ENCODE measurements around the gene RPS21.

RPS21 gene

GRCh38 chr20:62400541-62400940 is 13.6 kb downstream of the RPS21 start:
- TF ChIP-seq, protein P1, sequence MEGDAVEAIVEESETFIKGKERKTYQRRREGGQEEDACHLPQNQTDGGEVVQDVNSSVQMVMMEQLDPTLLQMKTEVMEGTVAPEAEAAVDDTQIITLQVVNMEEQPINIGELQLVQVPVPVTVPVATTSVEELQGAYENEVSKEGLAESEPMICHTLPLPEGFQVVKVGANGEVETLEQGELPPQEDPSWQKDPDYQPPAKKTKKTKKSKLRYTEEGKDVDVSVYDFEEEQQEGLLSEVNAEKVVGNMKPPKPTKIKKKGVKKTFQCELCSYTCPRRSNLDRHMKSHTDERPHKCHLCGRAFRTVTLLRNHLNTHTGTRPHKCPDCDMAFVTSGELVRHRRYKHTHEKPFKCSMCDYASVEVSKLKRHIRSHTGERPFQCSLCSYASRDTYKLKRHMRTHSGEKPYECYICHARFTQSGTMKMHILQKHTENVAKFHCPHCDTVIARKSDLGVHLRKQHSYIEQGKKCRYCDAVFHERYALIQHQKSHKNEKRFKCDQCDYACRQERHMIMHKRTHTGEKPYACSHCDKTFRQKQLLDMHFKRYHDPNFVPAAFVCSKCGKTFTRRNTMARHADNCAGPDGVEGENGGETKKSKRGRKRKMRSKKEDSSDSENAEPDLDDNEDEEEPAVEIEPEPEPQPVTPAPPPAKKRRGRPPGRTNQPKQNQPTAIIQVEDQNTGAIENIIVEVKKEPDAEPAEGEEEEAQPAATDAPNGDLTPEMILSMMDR (IDR thresholded peaks at IDR 0.05; ENCODE audit: control insufficient read depth, extremely low read depth, insufficient read depth): no peak
- DNase-seq (ENCODE audit: low read depth): no peak
- no peak overlapping the region for H3K4me3 ChIP-seq (ENCODE audit: low read depth, low read length)

GRCh38 chr20:62401331-62401779 is 14.5 kb downstream of the RPS21 start:
- TF ChIP-seq, protein P1 (IDR thresholded peaks at IDR 0.05; ENCODE audit: control insufficient read depth, extremely low read depth, insufficient read depth): no peak
- H3K4me3 ChIP-seq (ENCODE audit: low read depth, low read length): no peak overlapping the region
- no peak for DNase-seq (ENCODE audit: low read depth)

DNA sequence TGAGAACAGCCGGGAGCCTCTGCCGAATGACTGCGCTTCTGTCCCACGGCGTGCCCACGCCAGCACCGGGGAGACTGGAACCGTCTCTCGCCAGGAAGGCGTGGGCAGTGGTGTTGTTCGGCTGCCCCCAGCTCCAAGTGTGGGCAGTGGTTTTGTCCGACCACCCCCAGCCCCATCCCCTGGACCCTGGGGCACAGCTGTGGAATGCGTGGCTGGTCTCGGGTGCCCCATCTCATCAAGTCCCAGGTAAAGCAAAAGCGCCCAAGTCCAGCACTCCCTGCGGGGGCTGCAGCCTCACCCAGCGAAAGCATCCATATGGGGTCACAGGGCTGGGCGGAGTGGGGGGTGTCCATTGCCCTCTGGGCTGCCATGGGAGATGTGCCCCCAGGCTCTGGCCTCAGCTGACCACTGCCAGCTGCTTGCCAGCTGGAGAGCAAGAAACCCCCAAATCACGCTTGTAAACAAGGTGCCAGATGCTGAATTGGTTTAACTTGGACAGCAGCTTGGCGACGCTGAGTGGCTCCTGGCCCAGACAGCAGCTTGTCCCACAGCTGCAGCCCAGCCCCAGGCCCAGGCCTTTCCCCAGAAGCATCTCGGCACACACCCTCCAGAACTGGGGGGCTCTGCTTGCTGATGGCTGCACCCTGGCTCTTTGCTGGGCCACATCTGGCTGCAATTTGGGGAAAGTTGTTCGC is 15.7 kb downstream of the RPS21 start:
- no peak overlapping the region for H3K4me3 ChIP-seq (ENCODE audit: low read depth, low read length)
- DNase-seq (ENCODE audit: low read depth): no peak
- TF ChIP-seq, protein P1 (IDR thresholded peaks at IDR 0.05; ENCODE audit: control insufficient read depth, extremely low read depth, insufficient read depth): no peak

GRCh38 chr20:62403331-62403730 is 16.4 kb downstream of the RPS21 start:
- TF ChIP-seq, protein P1 (IDR thresholded peaks at IDR 0.05; ENCODE audit: control insufficient read depth, extremely low read depth, insufficient read depth): no peak
- DNase-seq (ENCODE audit: low read depth): no peak
- H3K4me3 ChIP-seq (ENCODE audit: low read depth, low read length): no peak overlapping the region

- TF ChIP-seq, protein P1 (IDR thresholded peaks at IDR 0.05; ENCODE audit: control insufficient read depth, extremely low read depth, insufficient read depth): no peak
- DNase-seq (ENCODE audit: low read depth): no peak
- no peak overlapping the region for H3K4me3 ChIP-seq (ENCODE audit: low read depth, low read length)
These were observed 17.3 kb downstream of the RPS21 start for GRCh38 chr20:62404112-62404665.

DNA sequence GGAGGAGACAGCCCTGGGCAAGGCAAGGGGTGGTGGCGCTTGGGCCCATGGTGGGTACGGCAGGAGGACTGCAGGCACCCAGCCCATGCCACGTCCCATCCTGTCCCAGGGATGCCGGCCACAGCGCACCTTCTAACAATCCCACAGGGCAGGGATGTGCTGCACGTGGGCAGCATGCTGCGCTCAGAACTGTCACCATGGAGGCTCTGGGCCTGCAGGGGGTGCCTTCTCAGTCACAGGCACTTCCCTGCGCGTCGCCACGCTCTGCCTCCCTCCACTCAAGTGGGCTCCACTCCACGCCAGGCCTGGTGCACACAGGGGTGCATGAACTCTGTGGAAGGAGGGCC is 17.8 kb downstream of the RPS21 start:
- DNase-seq (ENCODE audit: low read depth): no peak
- H3K4me3 ChIP-seq (ENCODE audit: low read depth, low read length): no peak overlapping the region
- TF ChIP-seq, protein P1 (IDR thresholded peaks at IDR 0.05; ENCODE audit: control insufficient read depth, extremely low read depth, insufficient read depth): no peak
